CD14-positive monocyte (primary cell): ENCODE data around the gene TRIML2. TPM values are rescaled to one million over a fixed set of nuclear protein-coding genes. Genes with fewer than 3 reads are reported as not detected.

Source experiments
- DNase-seq, 3 donors: peaks; one replicate each; pipeline ENCODE4 v3.0.0-alpha.2; 2011 to 2022
- H2AFZ ChIP-seq: 2 replicates; pipeline ENCODE4 v1.6.0; 2012; ENCODE audit warnings: mild to moderate bottlenecking, low read depth, low read length, inconsistent platforms; ENCODE audit not compliant: insufficient read depth, poor library complexity, severe bottlenecking
- H3K27ac ChIP-seq, 2 donors: 1 replicate in 1 of 2; 2 replicates in 1 of 2; pipeline ENCODE4 v1.5.1; 2012 to 2013; ENCODE audit warnings: low read length in 2 of 2, control low read depth in 1 of 2, inconsistent platforms in 1 of 2, low read depth in 1 of 2, mild to moderate bottlenecking in 1 of 2
- H3K27me3 ChIP-seq, 2 donors: one replicate each; pipeline versions ENCODE4 v1.6.0 to v1.6.1; 2011 to 2013; ENCODE audit warnings: low read length in 2 of 2; ENCODE audit not compliant: control insufficient read depth in 2 of 2, insufficient read depth in 2 of 2
- H3K36me3 ChIP-seq, 2 donors: replicated peaks in 1 of 2; 1 replicate in 1 of 2; 2 replicates in 1 of 2; pipeline versions ENCODE4 v1.5.1 to v1.6.1; 2012 to 2013; ENCODE audit warnings: low read length in 2 of 2, control low read depth in 1 of 2, inconsistent platforms in 1 of 2, mild to moderate bottlenecking in 1 of 2; ENCODE audit not compliant: insufficient read depth in 2 of 2, control insufficient read depth in 1 of 2
- H3K4me1 ChIP-seq, 2 donors: 1 replicate in 1 of 2; 2 replicates in 1 of 2; pipeline versions ENCODE4 v1.5.1 to v1.6.1; 2012 to 2013; ENCODE audit warnings: low read length in 2 of 2, control low read depth in 1 of 2, inconsistent platforms in 1 of 2, mild to moderate bottlenecking in 1 of 2, moderate library complexity in 1 of 2; ENCODE audit not compliant: insufficient read depth in 2 of 2, control insufficient read depth in 1 of 2
- H3K4me2 ChIP-seq: replicated peaks from 2 replicates; pipeline ENCODE3; 2012; ENCODE audit warnings: low read length, moderate library complexity, mild to moderate bottlenecking; ENCODE audit not compliant: poor library complexity, severe bottlenecking; ENCODE audit errors: extremely low read depth
- H3K4me3 ChIP-seq, 3 experiments: fragments of 200-600 bp in 1 of 3; sonication (generic) in 1 of 3; replicated peaks in 1 of 3; 1 replicate in 2 of 3; 2 replicates in 1 of 3; pipeline ENCODE4 v1.5.1; 2011 to 2013; ENCODE audit warnings: low read length in 3 of 3, mild to moderate bottlenecking in 3 of 3, control low read depth in 2 of 3, low read depth in 2 of 3, inconsistent platforms in 1 of 3, moderate library complexity in 1 of 3
- H3K79me2 ChIP-seq: 2 replicates; pipeline ENCODE4 v1.6.0; 2012; ENCODE audit warnings: mild to moderate bottlenecking, control low read depth, inconsistent platforms, low read length, moderate library complexity; ENCODE audit not compliant: insufficient read depth
- H3K9ac ChIP-seq: 2 replicates; pipeline ENCODE4 v1.6.0; 2017; ENCODE audit warnings: low read length, mild to moderate bottlenecking; ENCODE audit not compliant: insufficient read depth, poor library complexity, severe bottlenecking
- H3K9me3 ChIP-seq, 2 donors: replicated peaks in 1 of 2; 1 replicate in 1 of 2; 2 replicates in 1 of 2; pipeline versions ENCODE4 v1.5.1 to v1.6.1; 2012 to 2013; ENCODE audit warnings: low read length in 2 of 2, control low read depth in 1 of 2; ENCODE audit not compliant: control insufficient read depth in 1 of 2, insufficient read depth in 1 of 2
- H4K20me1 ChIP-seq: 2 replicates; pipeline ENCODE4 v1.6.0; 2012; ENCODE audit warnings: mild to moderate bottlenecking, low read length, control low read depth, moderate library complexity; ENCODE audit not compliant: insufficient read depth
- H3K27ac Mint-ChIP-seq, 7 donors: one replicate each; pipeline ENCODE4 v1.8.0; 2020; ENCODE audit warnings: mild to moderate bottlenecking in 7 of 7, mixed read lengths in 7 of 7, moderate library complexity in 6 of 7, inconsistent platforms in 2 of 7
- H3K27me3 Mint-ChIP-seq, 3 donors: one replicate each; pipeline ENCODE4 v1.8.0; 2021 to 2022; ENCODE audit warnings: low read depth in 3 of 3, mild to moderate bottlenecking in 3 of 3, mixed read lengths in 3 of 3, moderate library complexity in 3 of 3, inconsistent platforms in 1 of 3
- H3K36me3 Mint-ChIP-seq, 2 donors: one replicate each; pipeline ENCODE4 v1.8.0; 2020; ENCODE audit warnings: mixed read lengths in 2 of 2, inconsistent platforms in 1 of 2, mild to moderate bottlenecking in 1 of 2
- H3K4me1 Mint-ChIP-seq: one replicate; pipeline ENCODE4 v1.8.0; 2020; ENCODE audit warnings: mild to moderate bottlenecking, mixed read lengths
- H3K4me3 Mint-ChIP-seq, 2 donors: one replicate each; pipeline ENCODE4 v1.8.0; 2020; ENCODE audit warnings: mild to moderate bottlenecking in 2 of 2, mixed read lengths in 2 of 2, moderate library complexity in 1 of 2
- H3K9me3 Mint-ChIP-seq, 7 donors: one replicate each; pipeline ENCODE4 v1.8.0; 2020 to 2022; ENCODE audit warnings: mixed read lengths in 7 of 7, mild to moderate bottlenecking in 6 of 7, moderate library complexity in 6 of 7, inconsistent platforms in 2 of 7
- CTCF ChIP-seq: fragments of 200-600 bp; IDR thresholded peaks from one replicate; pipeline ENCODE4 v1.8.0; 2022; ENCODE audit warnings: antibody characterized with exemption, mild to moderate bottlenecking
- whole genome bisulfite sequencing: methylation state at CpG from one replicate; pipeline ENCODE4 v1.1.5; 2013; ENCODE audit warnings: missing lambda C conversion rate; ENCODE audit not compliant: insufficient coverage; 5-methylcytosine and 5-hydroxymethylcytosine counted together
- intact Hi-C, 2 donors: fragments of 100-400 bp; cut with micrococcal nuclease; formaldehyde crosslinking; loops; one replicate each; pipeline versions ENCODE4 v1.15.0 to v1.15.1; 2023
- polyA plus RNA-seq, 3 donors: library from polyadenylated mRNA; depleted of rRNA in 1 of 3; unstranded in 2 of 3; stranded (reverse) in 1 of 3; fragments of 300-500 nt in 2 of 3; fragments of >200 nt in 1 of 3; fragmentation: Illumina TruSeq in 2 of 3; gene quantifications; 1 replicate in 2 of 3; 2 replicates in 1 of 3; pipeline ENCODE4 v1.2.3, GENCODE V29; 2012 to 2021

TRIML2 gene
- polyA plus RNA-seq, 3 donors = not detected

- Histone ChIP-seq H3K27ac (no peak overlapping the region), H2AFZ (no peak overlapping the region), H3K4me2 (no peak overlapping the region), H3K36me3 (no peaks in the 10 kb centered on the region), H3K4me1 (no peaks in the 10 kb centered on the region), H3K9ac (no peak overlapping the region), H3K79me2 (no peaks in the 10 kb centered on the region), H3K27me3 (no peaks in the 10 kb centered on the region), H3K4me3 (no peak overlapping the region), H4K20me1 (no peaks in the 10 kb centered on the region), H3K9me3 (peaks cover 16 to 22% of the 10 kb centered on the region in 2 donors)
- H3K9me3 Mint-ChIP-seq = peaks cover 5 to 29% (median 23%) of the 10 kb centered on the region in 7 donors
- no peak for TF ChIP-seq CTCF
- no peaks in the 10 kb centered on the region for H3K36me3 Mint-ChIP-seq
- intact Hi-C loops = no loop called here
- no peak overlapping the region for H3K4me3 Mint-ChIP-seq
- no peaks in the 10 kb centered on the region for H3K27me3 Mint-ChIP-seq
- no peak overlapping the region for H3K27ac Mint-ChIP-seq
- H3K4me1 Mint-ChIP-seq = no peaks in the 10 kb centered on the region
- WGBS = no CpG with 5 or more reads among the region's 4 CpGs
- no peak for DNase-seq
Measured at GRCh38 chr4:188130355-188130754, 21.0 kb upstream of the TRIML2 start.

GRCh38 chr4:188127214-188127874, 17.9 kb upstream of the TRIML2 start:
- no peaks in the 10 kb centered on the region for H3K27me3 Mint-ChIP-seq
- WGBS = no CpG with 5 or more reads among the region's 5 CpGs
- Histone ChIP-seq H3K79me2 (no peaks in the 10 kb centered on the region), H3K4me2 (no peak overlapping the region), H2AFZ (no peak overlapping the region), H3K27ac (no peak overlapping the region), H3K4me3 (no peak overlapping the region), H3K9ac (no peak overlapping the region), H3K4me1 (no peaks in the 10 kb centered on the region), H4K20me1 (no peaks in the 10 kb centered on the region), H3K27me3 (no peaks in the 10 kb centered on the region), H3K36me3 (no peaks in the 10 kb centered on the region), H3K9me3 (peaks cover 20 to 21% of the 10 kb centered on the region in 2 donors)
- H3K4me1 Mint-ChIP-seq = no peaks in the 10 kb centered on the region
- no peak overlapping the region for H3K4me3 Mint-ChIP-seq
- no peak for TF ChIP-seq CTCF
- intact Hi-C loops = no loop called here
- no peak overlapping the region for H3K27ac Mint-ChIP-seq
- no peaks in the 10 kb centered on the region for H3K36me3 Mint-ChIP-seq
- no peak for DNase-seq
- peaks cover 6 to 29% (median 26%) of the 10 kb centered on the region in 7 donors for H3K9me3 Mint-ChIP-seq
